ENCODE data around the gene TCHHL1. TPM values are rescaled to one million over a fixed set of nuclear protein-coding genes. Genes with fewer than 3 reads are reported as not detected.

The TCHHL1 gene
- total and polyA plus RNA-seq, 9 donors: not detected

- no peak for DNase-seq
- no peaks in the 10 kb centered on the region for H3K27me3 ChIP-seq
- intact Hi-C loops (cut with DNase I): no loop called here
- no peak overlapping the region for H3K4me3 ChIP-seq
- peaks cover 0 to 12% of the 10 kb centered on the region in 2 donors for H3K9me3 ChIP-seq
- no peaks in the 10 kb centered on the region for H3K36me3 ChIP-seq
- no peak overlapping the region for H3K27ac ChIP-seq
- peaks cover 2% of the 10 kb centered on the region for H3K4me1 ChIP-seq (ENCODE audit: insufficient read depth)
- TF ChIP-seq EP300 (IDR thresholded peaks at IDR 0.05) (no peak), POLR2A (IDR thresholded peaks at IDR 0.05) (no peak), CTCF (IDR thresholded peaks at IDR 0.05) (no peak)
- WGBS, 3 donors: 6 to 17% (median 8%) methylated on average over 31 of the region's 31 CpGs
Measured at GRCh38 chr1:152109231-152109997, 20.6 kb upstream of the TCHHL1 start.

- 15 to 23% (median 19%) methylated on average over 28 of the region's 28 CpGs for WGBS, 3 donors
- H3K4me3 ChIP-seq: no peak overlapping the region
Measured at GRCh38 chr1:152108882-152109222, 20.0 kb upstream of the TCHHL1 start.

GRCh38 chr1:152107984-152108881 is 19.4 kb upstream of the TCHHL1 start:
- Histone ChIP-seq H3K4me1 (ENCODE audit: insufficient read depth) (peaks cover 2% of the 10 kb centered on the region), H3K4me3 (no peak overlapping the region)
- intact Hi-C loops (cut with DNase I): no loop called here

More at GRCh38 chr1:152108882-152109222, 20.0 kb upstream of the TCHHL1 start:
- DNase-seq: no peak
- peaks cover 2% of the 10 kb centered on the region for H3K4me1 ChIP-seq (ENCODE audit: insufficient read depth)
- H3K36me3 ChIP-seq: no peaks in the 10 kb centered on the region
- H3K27me3 ChIP-seq: no peaks in the 10 kb centered on the region
- TF ChIP-seq EP300 (IDR thresholded peaks at IDR 0.05) (no peak), CTCF (IDR thresholded peaks at IDR 0.05) (no peak), POLR2A (IDR thresholded peaks at IDR 0.05) (no peak)
- H3K9me3 ChIP-seq: peaks cover 0 to 12% of the 10 kb centered on the region in 2 donors
- H3K27ac ChIP-seq: no peak overlapping the region
- intact Hi-C loops (cut with DNase I): no loop called here

More at GRCh38 chr1:152107984-152108881, 19.4 kb upstream of the TCHHL1 start:
- peaks cover 0 to 12% of the 10 kb centered on the region in 2 donors for H3K9me3 ChIP-seq
- H3K36me3 ChIP-seq: no peaks in the 10 kb centered on the region
- DNase-seq: no peak
- H3K27ac ChIP-seq: no peak overlapping the region
- no peaks in the 10 kb centered on the region for H3K27me3 ChIP-seq
- TF ChIP-seq POLR2A (IDR thresholded peaks at IDR 0.05) (no peak), CTCF (IDR thresholded peaks at IDR 0.05) (no peak), EP300 (IDR thresholded peaks at IDR 0.05) (no peak)
- WGBS, 3 donors: 9 to 19% (median 10%) methylated on average over 67 of the region's 67 CpGs

Data from ovary (tissue), 9 donors.